Activated CD4-positive, CD25-positive, alpha-beta regulatory T cell treated with anti-CD3 and anti-CD28 coated beads, Interleukin-2, amount 50 U/mL, for 24 hours (primary cell): Measurements from ENCODE around the gene CBFA2T3.
"Not testable (repeated sequence)": the region's sequence is repeated elsewhere in the genome, so short reads cannot be mapped to it uniquely, and the experiment has no call there.

Experiments used
- ATAC-seq, 2 donors: fragments of 150-1000 bp; cut with Tn5 transposase; one replicate each; pipeline ENCODE4 v1.10.0; 2021; ENCODE audit warnings: mild to moderate bottlenecking in 1 of 2, moderate library complexity in 1 of 2

Gene CBFA2T3

GRCh38 chr16:88920618-88921590, 56.1 kb downstream of the CBFA2T3 start:
- ATAC-seq, result no peak

DNA sequence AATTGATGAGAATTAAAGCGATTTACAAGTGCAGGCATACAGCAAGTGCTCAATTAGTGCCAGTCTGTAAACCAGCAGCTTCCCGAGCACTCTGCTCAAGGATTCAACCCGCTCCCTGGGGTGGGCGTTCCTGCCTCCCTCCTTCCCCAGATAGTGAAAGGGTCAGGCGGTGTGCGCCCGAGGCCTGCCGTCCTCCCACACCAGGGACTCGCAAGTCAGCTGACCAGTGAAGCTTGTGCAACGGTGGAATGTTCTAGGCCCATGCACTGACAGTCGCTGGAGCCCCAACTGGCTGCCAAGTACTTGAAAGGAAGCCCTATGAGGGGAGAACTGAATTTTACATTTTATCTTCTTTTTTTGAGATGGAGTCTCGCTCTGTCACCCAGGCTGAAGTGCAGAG, 57.1 kb downstream of the CBFA2T3 start:
- no peak for ATAC-seq

GRCh38 chr16:88918896-88919295, 58.1 kb downstream of the CBFA2T3 start:
- not testable (repeated sequence) for ATAC-seq

- no peak for ATAC-seq
Measured at GRCh38 chr16:88917915-88918627, 58.9 kb downstream of the CBFA2T3 start.

- no peak for ATAC-seq
Measured at GRCh38 chr16:88917146-88917914, 59.7 kb downstream of the CBFA2T3 start.

GRCh38 chr16:88915639-88916327, 61.2 kb downstream of the CBFA2T3 start:
- no peak for ATAC-seq

- ATAC-seq, result no peak
Measured at GRCh38 chr16:88914750-88915368, 62.1 kb downstream of the CBFA2T3 start.

- ATAC-seq, result no peak
Measured at GRCh38 chr16:88913870-88914269, 63.1 kb downstream of the CBFA2T3 start.

DNA sequence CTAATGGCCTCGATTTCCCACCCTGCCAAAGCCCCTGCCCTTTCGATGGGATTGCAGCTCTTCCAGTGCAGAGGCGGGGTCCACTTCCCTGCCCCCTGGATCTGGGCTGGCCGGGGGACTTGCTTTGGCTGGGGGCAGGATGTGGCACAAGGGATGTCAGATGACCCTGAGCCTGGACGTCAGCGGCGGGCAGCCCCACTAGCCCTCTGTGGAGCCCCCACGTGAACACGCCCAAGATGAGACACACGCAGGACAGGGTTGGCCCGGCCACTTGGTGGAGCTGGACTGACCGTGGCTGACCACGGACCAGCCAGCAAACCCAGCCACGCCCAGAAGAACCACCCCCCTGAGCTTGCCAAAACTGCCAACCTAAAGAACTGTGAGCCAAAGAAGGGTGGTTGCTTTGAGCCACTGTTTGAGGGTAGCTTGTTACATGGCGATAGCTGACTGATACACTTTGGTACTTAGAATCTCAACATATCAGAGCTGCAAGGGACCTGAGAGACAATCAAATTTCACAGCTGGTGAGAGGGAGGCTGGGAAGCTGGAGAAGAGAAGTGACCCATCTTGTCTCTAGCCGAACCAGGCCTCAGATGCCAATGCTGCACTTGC, 63.9 kb downstream of the CBFA2T3 start:
- no peak for ATAC-seq

- no peak for ATAC-seq
Measured at GRCh38 chr16:88912556-88912955, 64.5 kb downstream of the CBFA2T3 start.

DNA sequence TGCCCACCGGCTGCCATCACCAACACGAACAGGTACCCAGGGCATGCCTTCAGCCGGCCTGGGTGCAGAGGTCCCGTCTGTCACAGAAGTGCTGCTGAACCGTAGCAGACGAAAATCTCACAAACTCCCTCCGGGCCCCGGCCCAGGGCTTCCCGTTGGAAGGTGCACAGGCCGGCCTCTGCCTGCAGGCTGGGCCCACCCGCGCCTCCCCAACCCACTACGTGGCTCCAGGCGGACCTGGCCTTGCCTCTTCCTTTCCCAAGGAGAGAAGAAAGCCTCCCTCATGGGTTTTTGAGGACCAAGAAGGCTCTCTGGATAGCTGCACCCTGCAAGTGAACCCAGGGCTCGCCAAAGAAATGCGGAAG, 65.1 kb downstream of the CBFA2T3 start:
- ATAC-seq, result no peak

- ATAC-seq, result no peak
Measured at GRCh38 chr16:88911136-88911945, 65.7 kb downstream of the CBFA2T3 start.

DNA sequence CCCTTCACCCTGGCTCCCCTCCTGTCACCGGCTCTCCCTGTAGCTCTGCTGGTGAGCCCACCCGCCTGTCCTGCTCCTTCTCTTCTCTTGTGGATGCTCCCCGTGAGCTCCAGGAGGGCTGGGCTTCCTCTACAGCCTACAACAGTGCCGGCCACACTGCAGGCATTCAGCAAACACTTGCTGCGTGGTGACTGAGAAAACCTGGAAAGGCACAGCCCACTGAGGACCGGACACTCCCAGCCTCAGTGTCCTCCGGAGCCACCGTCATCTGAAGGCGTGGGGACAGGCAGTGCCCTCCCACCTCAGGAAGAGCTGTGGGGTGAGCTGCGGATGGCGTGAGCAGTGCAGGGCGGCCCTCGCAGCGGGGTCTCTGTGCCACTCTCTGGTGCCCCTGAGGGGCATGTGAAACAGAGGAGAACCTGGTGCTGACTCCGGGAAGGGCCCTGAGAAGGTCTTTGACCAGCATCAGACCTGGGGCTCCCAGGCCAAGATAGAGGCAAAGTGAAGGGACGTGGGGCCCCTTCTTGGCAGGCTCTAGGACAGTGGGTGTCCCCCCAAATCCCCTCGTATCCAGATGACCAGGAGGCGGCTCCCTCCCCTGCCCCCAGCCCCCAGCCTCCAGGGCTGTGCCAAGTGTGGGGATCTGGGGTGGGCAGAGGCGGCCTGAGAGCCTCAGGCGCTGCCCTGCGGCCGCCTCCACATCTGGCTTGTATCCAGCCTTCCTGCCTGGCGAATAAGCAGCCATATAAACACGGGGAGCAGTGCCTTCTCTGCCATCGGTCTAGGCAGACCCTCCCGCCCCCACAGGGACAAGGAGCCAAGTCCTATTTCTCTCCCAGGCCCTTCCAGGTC, 66.5 kb downstream of the CBFA2T3 start:
- ATAC-seq, result no peak

GRCh38 chr16:88909431-88910210, 67.4 kb downstream of the CBFA2T3 start:
- no peak for ATAC-seq

DNA sequence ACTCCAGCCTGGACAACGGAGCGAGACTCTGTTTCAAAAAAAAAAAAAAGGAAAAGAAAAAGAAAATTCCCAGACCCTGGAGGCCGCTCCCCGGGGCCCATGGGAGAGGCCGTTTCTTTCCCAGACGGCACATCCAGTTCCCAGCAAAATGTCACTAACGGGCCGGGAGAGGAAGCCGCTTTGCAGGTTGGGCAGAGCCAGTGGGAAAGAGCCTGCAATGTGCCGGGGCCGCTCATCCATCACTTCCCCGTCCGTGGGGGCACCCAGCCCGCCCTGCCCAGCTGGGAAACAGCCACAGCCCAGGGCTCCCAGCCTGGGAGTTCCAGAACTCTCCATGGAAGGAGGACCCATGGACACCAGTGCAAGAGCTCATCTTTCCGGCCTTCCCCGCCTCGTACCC, 68.7 kb downstream of the CBFA2T3 start:
- ATAC-seq, result no peak

- no peak for ATAC-seq
Measured at GRCh38 chr16:88907768-88908167, 69.2 kb downstream of the CBFA2T3 start.

DNA sequence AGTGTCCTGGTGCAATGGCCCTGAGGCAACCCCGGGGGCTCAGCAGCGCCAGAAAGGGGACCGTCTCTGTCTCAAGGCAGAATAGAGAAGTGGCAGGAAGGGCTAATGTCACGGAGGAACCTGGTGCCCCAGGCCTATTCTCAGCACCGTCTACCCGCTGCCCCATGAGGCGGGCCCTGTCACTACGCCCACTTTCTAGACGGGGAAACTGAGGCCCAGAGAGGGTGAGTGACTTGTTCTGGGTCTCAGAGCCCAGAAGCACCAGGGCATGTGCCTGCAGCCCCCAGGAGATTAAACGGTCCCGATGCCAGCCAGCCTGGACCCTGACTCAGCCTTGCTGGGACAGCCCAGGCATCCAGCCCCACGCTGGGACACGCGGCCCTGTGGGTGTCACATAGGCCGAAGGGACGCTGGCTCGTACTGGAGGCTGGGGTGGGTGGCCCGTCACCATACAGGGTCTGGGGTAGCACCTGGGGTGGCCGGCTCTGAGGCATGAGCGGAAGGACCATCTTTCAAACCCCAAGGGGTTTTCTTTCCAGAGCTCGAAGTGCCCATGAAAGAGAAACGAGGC, 70.4 kb downstream of the CBFA2T3 start:
- ATAC-seq, result no peak

DNA sequence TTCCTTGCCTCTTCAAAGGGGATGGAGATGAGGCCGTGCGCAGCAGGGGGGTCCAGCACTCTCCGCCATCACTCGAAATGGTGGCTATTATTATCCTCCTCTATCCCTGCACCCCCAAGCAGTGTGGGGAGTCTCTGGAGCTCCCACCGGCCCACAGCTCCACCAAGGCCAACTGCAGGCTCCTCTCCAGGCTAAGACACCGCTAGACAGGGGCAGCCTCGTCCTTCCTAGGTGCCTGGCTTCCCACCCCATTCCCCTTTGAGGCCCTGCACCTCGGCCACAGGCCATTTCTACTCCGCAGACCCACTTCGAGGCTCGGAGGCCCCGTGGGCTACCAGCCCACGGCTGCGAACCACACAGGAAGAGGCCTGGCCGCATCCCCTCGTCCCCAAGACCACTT, 71.0 kb downstream of the CBFA2T3 start:
- ATAC-seq, result no peak

DNA sequence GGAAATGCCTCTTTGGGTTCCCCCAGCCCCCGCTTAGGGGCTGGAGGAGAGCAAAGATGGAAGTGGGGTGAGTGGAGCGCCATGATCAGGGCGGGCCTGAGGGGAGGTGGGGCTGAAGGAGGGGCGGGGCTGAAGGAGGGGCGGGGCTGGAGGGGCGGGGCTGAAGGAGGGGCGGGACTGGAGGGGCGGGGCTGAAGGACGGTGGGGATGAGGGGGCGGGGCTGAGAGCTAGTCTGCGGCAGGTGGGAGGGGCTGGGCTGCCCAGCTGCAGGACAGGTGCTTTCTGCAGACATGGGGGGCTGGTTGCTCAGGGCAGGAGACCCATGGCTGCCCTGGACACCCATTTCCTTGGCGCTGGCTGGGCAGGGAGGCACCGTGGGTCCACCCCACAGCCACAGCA, 71.4 kb downstream of the CBFA2T3 start:
- no peak for ATAC-seq
